Fibroblast of mammary gland (primary cell): ENCODE measurements around the gene ARID1B.

Source experiments
- DNase-seq: peaks from one replicate; pipeline ENCODE4 v3.0.0-alpha.2; 2010; ENCODE audit warnings: low read depth
- H3K4me3 ChIP-seq: 2 replicates; pipeline ENCODE4 v1.5.1; 2011; ENCODE audit warnings: low read depth, mild to moderate bottlenecking, low read length, moderate library complexity; ENCODE audit not compliant: control insufficient read depth
- CTCF ChIP-seq: conservative IDR thresholded peaks from 2 replicates; pipeline ENCODE4 v1.5.1; 2011; ENCODE audit warnings: low read depth, low read length, inconsistent platforms; ENCODE audit not compliant: control insufficient read depth, insufficient read depth

ARID1B gene

DNA sequence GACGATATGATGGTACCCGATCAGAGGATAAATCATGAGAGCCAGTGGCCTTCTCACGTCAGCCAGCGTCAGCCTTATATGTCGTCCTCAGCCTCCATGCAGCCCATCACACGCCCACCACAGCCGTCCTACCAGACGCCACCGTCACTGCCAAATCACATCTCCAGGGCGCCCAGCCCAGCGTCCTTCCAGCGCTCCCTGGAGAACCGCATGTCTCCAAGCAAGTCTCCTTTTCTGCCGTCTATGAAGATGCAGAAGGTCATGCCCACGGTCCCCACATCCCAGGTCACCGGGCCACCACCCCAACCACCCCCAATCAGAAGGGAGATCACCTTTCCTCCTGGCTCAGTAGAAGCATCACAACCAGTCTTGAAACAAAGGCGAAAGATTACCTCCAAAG is 423.9 kb downstream of the ARID1B start:
- no peak overlapping the region for H3K4me3 ChIP-seq
- no peak for DNase-seq
- TF ChIP-seq CTCF: no peak

DNA sequence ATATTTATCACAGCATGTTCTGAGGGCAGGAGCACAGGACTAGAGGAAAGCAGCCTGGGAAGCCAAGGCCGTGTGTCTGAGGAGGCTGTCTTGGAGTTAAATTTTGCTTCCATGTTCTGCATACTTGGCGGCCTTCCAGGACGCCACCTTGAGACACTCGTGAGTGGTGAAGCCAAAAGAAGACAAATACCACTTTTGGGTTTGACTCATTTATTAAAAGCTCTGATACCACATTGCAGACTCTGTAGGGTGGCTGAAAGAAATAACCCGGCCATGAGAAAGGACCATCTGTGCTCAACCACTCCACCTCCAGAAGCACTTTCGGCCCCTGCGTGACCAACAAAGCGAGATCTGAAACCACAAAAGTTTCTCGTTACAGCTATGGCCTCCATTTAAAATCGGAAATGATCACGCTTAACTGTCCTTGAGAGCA is 426.1 kb downstream of the ARID1B start:
- no peak for TF ChIP-seq CTCF
- H3K4me3 ChIP-seq: no peak overlapping the region
- DNase-seq: no peak

DNA sequence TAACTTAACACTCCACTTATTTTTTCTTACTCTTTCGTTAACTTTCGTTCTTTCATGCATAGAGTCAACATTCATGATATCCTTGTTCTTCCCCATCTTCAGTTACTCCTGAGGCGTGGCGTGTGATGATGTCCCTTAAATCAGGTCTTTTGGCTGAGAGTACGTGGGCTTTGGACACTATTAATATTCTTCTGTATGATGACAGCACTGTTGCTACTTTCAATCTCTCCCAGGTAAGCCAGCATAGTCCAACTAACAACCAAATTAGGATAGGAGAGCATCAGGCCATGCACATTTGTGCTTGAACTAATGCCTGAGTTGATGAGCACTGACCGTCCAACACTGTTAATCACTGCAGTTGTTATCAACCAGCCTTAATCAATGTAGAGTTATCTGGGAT is 426.6 kb downstream of the ARID1B start:
- no peak for TF ChIP-seq CTCF
- no peak overlapping the region for H3K4me3 ChIP-seq
- DNase-seq: no peak

DNA sequence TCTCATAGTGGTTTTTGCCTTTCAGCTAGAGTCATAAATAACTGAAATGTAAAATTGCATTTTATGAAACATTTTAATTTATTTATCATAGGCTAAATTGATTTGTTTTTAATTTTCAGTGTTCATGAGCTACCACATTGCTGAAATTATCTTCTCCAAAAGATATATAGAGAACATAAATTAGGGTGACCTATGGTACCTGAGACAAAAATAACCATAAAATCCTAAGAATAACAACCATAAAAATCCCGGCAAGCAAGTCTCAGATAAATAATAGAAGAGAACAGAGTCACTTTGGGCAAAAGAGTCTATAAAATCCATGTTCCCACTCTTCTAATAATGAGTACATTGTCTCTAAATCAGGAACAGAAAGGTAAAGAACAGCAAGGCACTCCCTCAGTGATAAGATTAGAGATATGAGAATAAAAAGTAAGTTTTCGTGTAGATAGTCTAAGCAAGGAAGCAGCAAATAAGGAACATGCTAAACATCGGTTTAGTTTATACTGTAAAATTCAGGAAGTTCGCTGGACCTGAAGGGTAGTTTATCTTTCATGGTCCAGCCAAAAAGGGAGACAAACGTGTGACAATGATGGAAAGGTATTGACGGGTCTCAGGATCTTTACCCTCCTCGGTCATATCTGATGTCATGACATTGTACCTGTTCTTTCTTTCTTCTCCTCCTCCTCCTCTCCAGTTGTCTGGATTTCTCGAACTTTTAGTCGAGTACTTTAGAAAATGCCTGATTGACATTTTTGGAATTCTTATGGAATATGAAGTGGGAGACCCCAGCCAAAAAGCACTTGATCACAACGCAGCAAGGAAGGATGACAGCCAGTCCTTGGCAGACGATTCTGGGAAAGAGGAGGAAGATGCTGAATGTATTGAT is 428.5 kb downstream of the ARID1B start:
- no peak for DNase-seq
- no peak for TF ChIP-seq CTCF
- H3K4me3 ChIP-seq: no peak overlapping the region

DNA sequence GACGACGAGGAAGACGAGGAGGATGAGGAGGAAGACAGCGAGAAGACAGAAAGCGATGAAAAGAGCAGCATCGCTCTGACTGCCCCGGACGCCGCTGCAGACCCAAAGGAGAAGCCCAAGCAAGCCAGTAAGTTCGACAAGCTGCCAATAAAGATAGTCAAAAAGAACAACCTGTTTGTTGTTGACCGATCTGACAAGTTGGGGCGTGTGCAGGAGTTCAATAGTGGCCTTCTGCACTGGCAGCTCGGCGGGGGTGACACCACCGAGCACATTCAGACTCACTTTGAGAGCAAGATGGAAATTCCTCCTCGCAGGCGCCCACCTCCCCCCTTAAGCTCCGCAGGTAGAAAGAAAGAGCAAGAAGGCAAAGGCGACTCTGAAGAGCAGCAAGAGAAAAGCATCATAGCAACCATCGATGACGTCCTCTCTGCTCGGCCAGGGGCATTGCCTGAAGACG is 429.2 kb downstream of the ARID1B start:
- DNase-seq: no peak
- no peak overlapping the region for H3K4me3 ChIP-seq
- TF ChIP-seq CTCF: no peak

DNA sequence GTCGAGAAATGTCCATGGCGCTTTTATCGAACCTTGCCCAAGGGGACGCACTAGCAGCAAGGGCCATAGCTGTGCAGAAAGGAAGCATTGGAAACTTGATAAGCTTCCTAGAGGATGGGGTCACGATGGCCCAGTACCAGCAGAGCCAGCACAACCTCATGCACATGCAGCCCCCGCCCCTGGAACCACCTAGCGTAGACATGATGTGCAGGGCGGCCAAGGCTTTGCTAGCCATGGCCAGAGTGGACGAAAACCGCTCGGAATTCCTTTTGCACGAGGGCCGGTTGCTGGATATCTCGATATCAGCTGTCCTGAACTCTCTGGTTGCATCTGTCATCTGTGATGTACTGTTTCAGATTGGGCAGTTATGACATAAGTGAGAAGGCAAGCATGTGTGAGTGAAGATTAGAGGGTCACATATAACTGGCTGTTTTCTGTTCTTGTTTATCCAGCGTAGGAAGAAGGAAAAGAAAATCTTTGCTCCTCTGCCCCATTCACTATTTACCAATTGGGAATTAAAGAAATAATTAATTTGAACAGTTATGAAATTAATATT is 430.4 kb downstream of the ARID1B start:
- TF ChIP-seq CTCF: no peak
- no peak for DNase-seq
- H3K4me3 ChIP-seq: no peak overlapping the region
